CD4-positive, alpha-beta memory T cell (primary cell): ENCODE results near the gene EIF2B4. TPM values are rescaled to one million over a fixed set of nuclear protein-coding genes. Genes with fewer than 3 reads are reported as not detected.

Experiments
- CTCF ChIA-PET: fragments of 350-600 bp; sonication (Branson Sonifier 250); formaldehyde crosslinking; loops from one replicate; lab custom pipeline; 2021; ENCODE audit warnings: inconsistent platforms; ENCODE audit not compliant: partially characterized antibody; lab: Charles Lee
- POLR2A ChIA-PET: fragments of 350-600 bp; sonication (Branson Sonifier 250); formaldehyde crosslinking; loops from one replicate; lab custom pipeline; 2021; ENCODE audit not compliant: partially characterized antibody; lab: Charles Lee
- DNase-seq, 5 donors: peaks; one replicate each; pipeline versions ENCODE4 v3.0.0 to v3.0.0-alpha.2; 2020 to 2022; ENCODE audit warnings: mixed read lengths in 1 of 5
- H3K27ac ChIP-seq: one replicate; pipeline ENCODE4 v1.7.0; 2013; ENCODE audit warnings: low read depth, low read length
- H3K27me3 ChIP-seq: 2 replicates; pipeline ENCODE4 v1.7.0; 2013; ENCODE audit warnings: mild to moderate bottlenecking, low read length, moderate library complexity; ENCODE audit not compliant: insufficient read depth
- H3K36me3 ChIP-seq: 2 replicates; pipeline ENCODE4 v1.7.0; 2013; ENCODE audit warnings: mild to moderate bottlenecking, low read length, moderate library complexity; ENCODE audit not compliant: insufficient read depth
- H3K4me1 ChIP-seq: 2 replicates; pipeline ENCODE4 v1.7.0; 2013; ENCODE audit warnings: mild to moderate bottlenecking, low read length, moderate library complexity; ENCODE audit not compliant: insufficient read depth
- H3K4me3 ChIP-seq, 2 donors: one replicate each; pipeline ENCODE4 v1.7.0; 2013; ENCODE audit warnings: low read length in 2 of 2, mild to moderate bottlenecking in 1 of 2
- H3K9me3 ChIP-seq, 2 donors: one replicate each; pipeline ENCODE4 v1.7.0; 2013; ENCODE audit warnings: low read length in 2 of 2, control low read depth in 1 of 2; ENCODE audit not compliant: control insufficient read depth in 1 of 2
- H3K27ac Mint-ChIP-seq, 7 donors: one replicate each; pipeline ENCODE4 v1.8.0; 2020 to 2021; ENCODE audit warnings: mixed read lengths in 7 of 7, mild to moderate bottlenecking in 6 of 7, inconsistent platforms in 3 of 7, moderate library complexity in 3 of 7
- H3K27me3 Mint-ChIP-seq, 2 donors: one replicate each; pipeline ENCODE4 v1.8.0; 2020 to 2021; ENCODE audit warnings: mixed read lengths in 2 of 2
- H3K36me3 Mint-ChIP-seq, 2 donors: one replicate each; pipeline ENCODE4 v1.8.0; 2020 to 2021; ENCODE audit warnings: mixed read lengths in 2 of 2, inconsistent platforms in 1 of 2, mild to moderate bottlenecking in 1 of 2
- H3K4me1 Mint-ChIP-seq, 4 donors: one replicate each; pipeline ENCODE4 v1.8.0; 2020 to 2021; ENCODE audit warnings: mixed read lengths in 4 of 4, mild to moderate bottlenecking in 1 of 4
- H3K4me3 Mint-ChIP-seq, 8 donors: one replicate each; pipeline ENCODE4 v1.8.0; 2020 to 2021; ENCODE audit warnings: mixed read lengths in 8 of 8, mild to moderate bottlenecking in 7 of 8, moderate library complexity in 6 of 8, inconsistent platforms in 3 of 8
- H3K9me3 Mint-ChIP-seq, 8 donors: one replicate each; pipeline ENCODE4 v1.8.0; 2020 to 2021; ENCODE audit warnings: mixed read lengths in 8 of 8, mild to moderate bottlenecking in 5 of 8, inconsistent platforms in 3 of 8, moderate library complexity in 1 of 8
- intact Hi-C: fragments of 100-400 bp; cut with micrococcal nuclease; formaldehyde crosslinking; loops from one replicate; pipeline ENCODE4 v1.15.1; 2023
- polyA plus RNA-seq, 2 donors: library from polyadenylated mRNA; unstranded; fragments of 300-500 nt; fragmentation: Illumina TruSeq; gene quantifications; one replicate each; pipeline ENCODE4 v1.2.3, GENCODE V29; 2021
- total RNA-seq, 2 experiments: library from RNA; stranded (reverse); gene quantifications; one replicate each; pipeline ENCODE4 v1.2.3, GENCODE V29; 2021

Gene EIF2B4
- total RNA-seq, result 10 to 100 TPM; 48.4 to 56.0 TPM
- polyA plus RNA-seq, result 10 to 100 TPM; 33.4 to 35.1 TPM

GRCh38 chr2:27370026-27370815, at the start of gene EIF2B4, which contains the start of gene SNX17:
EIF2B4 (minus strand) TSS chr2:27370338; CDS start chr2:27370314, 24 bp downstream.
SNX17 (plus strand) TSS chr2:27370616; CDS start chr2:27370744, 128 bp downstream.
- Mint-ChIP-seq H3K9me3 (no peaks in the 10 kb centered on the region), H3K4me1 (peaks cover 28 to 58% (median 41%) of the 10 kb centered on the region in 4 donors), H3K36me3 (peaks cover 33 to 68% of the 10 kb centered on the region in 2 donors), H3K27me3 (no peaks in the 10 kb centered on the region), H3K27ac (peak within 1 kb of the TSS; percentile 89 to 100 (median 98)), H3K4me3 (peak within 1 kb of the TSS; percentile 96 to 100 (median 98))
- Histone ChIP-seq H3K27ac (peak within 1 kb of the TSS; percentile 94), H3K9me3 (no peaks in the 10 kb centered on the region), H3K4me3 (peak within 1 kb of the TSS; percentile 72 to 86), H3K36me3 (peaks cover 54% of the 10 kb centered on the region), H3K4me1 (peaks cover 38% of the 10 kb centered on the region), H3K27me3 (no peaks in the 10 kb centered on the region)
- ChIA-PET CTCF (interaction anchor here (0.8 to 3.3 kb wide), 10 partner anchors 9 to 236 kb away, joined by 3 to 16 read pairs (median 8); partner anchors contain the start of genes GTF3C2, PPM1G, PREB and ZNF513), POLR2A (interaction anchor here (0.7 to 5.5 kb wide), 17 partner anchors 10 to 293 kb away, joined by 3 to 106 read pairs (median 7); partner anchors contain the start of genes CCDC121, GPN1, GTF3C2 and IFT172)
- peak; percentile 99 to 100 (median 99) for DNase-seq
- intact Hi-C loops, result loop anchor here (1.0 to 5.0 kb wide), 11 partner anchors 10 to 312 kb away; partner anchors contain the start of genes ATRAID, GTF3C2, IFT172 and NRBP1

- Histone ChIP-seq H3K36me3 (no peaks in the 10 kb centered on the region), H3K27ac (no peak overlapping the region), H3K4me1 (no peaks in the 10 kb centered on the region), H3K4me3 (no peak overlapping the region), H3K9me3 (no peaks in the 10 kb centered on the region), H3K27me3 (no peaks in the 10 kb centered on the region)
- ChIA-PET POLR2A (no interaction called here), CTCF (no interaction called here)
- peak overlapping the region in 1 of 7 donors; percentile 75 for H3K27ac Mint-ChIP-seq
- no peak for DNase-seq
- intact Hi-C loops, result no loop called here
- no peaks in the 10 kb centered on the region for H3K9me3 Mint-ChIP-seq
- no peaks in the 10 kb centered on the region for H3K36me3 Mint-ChIP-seq
- H3K4me1 Mint-ChIP-seq, result peaks cover 0 to 4% (median 4%) of the 10 kb centered on the region in 4 donors
- no peak overlapping the region for H3K4me3 Mint-ChIP-seq
- H3K27me3 Mint-ChIP-seq, result peaks cover 1 to 2% of the 10 kb centered on the region in 2 donors
Observed at GRCh38 chr2:27416151-27416550, 46.0 kb upstream of the EIF2B4 start.

GRCh38 chr2:27412419-27413152, 42.4 kb upstream of the EIF2B4 start:
- H3K27me3 ChIP-seq, result no peaks in the 10 kb centered on the region
- intact Hi-C loops, result no loop called here
- peaks cover 18% of the 10 kb centered on the region for H3K4me1 ChIP-seq
- Mint-ChIP-seq H3K4me1 (peaks cover 14 to 25% (median 18%) of the 10 kb centered on the region in 4 donors), H3K36me3 (peaks cover 0 to 7% of the 10 kb centered on the region in 2 donors), H3K27ac (peak overlapping the region in 2 of 7 donors; percentile 14 to 62), H3K27me3 (peaks cover 1 to 2% of the 10 kb centered on the region in 2 donors), H3K4me3 (no peak overlapping the region), H3K9me3 (no peaks in the 10 kb centered on the region)
- no peak overlapping the region for H3K27ac ChIP-seq
- CTCF ChIA-PET, result no interaction called here
- no peaks in the 10 kb centered on the region for H3K36me3 ChIP-seq
- no peaks in the 10 kb centered on the region for H3K9me3 ChIP-seq
- no peak for DNase-seq
- POLR2A ChIA-PET, result no interaction called here
- no peak overlapping the region for H3K4me3 ChIP-seq

GRCh38 chr2:27409321-27410073, 39.4 kb upstream of the EIF2B4 start, which contains the start of gene PPM1G:
PPM1G (minus strand) TSS chr2:27409591; CDS start chr2:27409422, 169 bp downstream.
- peaks cover 25 to 47% (median 34%) of the 10 kb centered on the region in 4 donors for H3K4me1 Mint-ChIP-seq
- Histone ChIP-seq H3K27ac (peak within 1 kb of the TSS; percentile 85), H3K27me3 (no peaks in the 10 kb centered on the region), H3K36me3 (no peaks in the 10 kb centered on the region), H3K9me3 (no peaks in the 10 kb centered on the region), H3K4me3 (peak within 1 kb of the TSS; percentile 61 to 92), H3K4me1 (peaks cover 36% of the 10 kb centered on the region)
- ChIA-PET CTCF (interaction anchor here (1.2 to 2.0 kb wide), 4 partner anchors 18 to 39 kb away, joined by 4 to 11 read pairs (median 8); partner anchors contain the start of genes EIF2B4 and SNX17), POLR2A (interaction anchor here (0.8 to 5.0 kb wide), 19 partner anchors 9 to 338 kb away, joined by 3 to 82 read pairs (median 7); partner anchors contain the start of genes CCDC121, EIF2B4, GPN1 and GTF3C2)
- no peaks in the 10 kb centered on the region for H3K9me3 Mint-ChIP-seq
- peak within 1 kb of the TSS; percentile 91 to 99 (median 96) for H3K27ac Mint-ChIP-seq
- H3K36me3 Mint-ChIP-seq, result peaks cover 4 to 10% of the 10 kb centered on the region in 2 donors
- peak; percentile 94 to 95 (median 94) for DNase-seq
- H3K4me3 Mint-ChIP-seq, result peak within 1 kb of the TSS; percentile 87 to 94 (median 90)
- H3K27me3 Mint-ChIP-seq, result peaks cover 1 to 2% of the 10 kb centered on the region in 2 donors
- intact Hi-C loops, result loop anchor here (1.0 to 10.0 kb wide), 6 partner anchors 19 to 195 kb away; partner anchors contain the start of genes ATRAID, CAD, EIF2B4 and GTF3C2

- Histone ChIP-seq H3K27ac (peak overlapping the region; percentile 85), H3K36me3 (no peaks in the 10 kb centered on the region), H3K4me3 (peak overlapping the region; percentile 61 to 92), H3K4me1 (peaks cover 36% of the 10 kb centered on the region), H3K27me3 (no peaks in the 10 kb centered on the region), H3K9me3 (no peaks in the 10 kb centered on the region)
- peak overlapping the region; percentile 81 to 91 (median 87) for H3K4me3 Mint-ChIP-seq
- intact Hi-C loops, result loop anchor here (1.0 to 10.0 kb wide), 6 partner anchors 20 to 194 kb away; partner anchors contain the start of genes ATRAID, CAD, EIF2B4 and GTF3C2
- peak overlapping the region; percentile 77 to 94 (median 90) for H3K27ac Mint-ChIP-seq
- H3K9me3 Mint-ChIP-seq, result no peaks in the 10 kb centered on the region
- H3K27me3 Mint-ChIP-seq, result peaks cover 1 to 2% of the 10 kb centered on the region in 2 donors
- peak in 1 of 5 donors; percentile 7 for DNase-seq
- ChIA-PET POLR2A (interaction anchor here (1.0 to 5.0 kb wide), 16 partner anchors 8 to 337 kb away, joined by 3 to 82 read pairs (median 8); partner anchors contain the start of genes CCDC121, EIF2B4, GPN1 and GTF3C2), CTCF (interaction anchor here (1.8 to 2.0 kb wide), 2 partner anchors 21 to 39 kb away, joined by 10 to 11 read pairs; partner anchors contain the start of genes EIF2B4 and SNX17)
- peaks cover 26 to 49% (median 38%) of the 10 kb centered on the region in 4 donors for H3K4me1 Mint-ChIP-seq
- H3K36me3 Mint-ChIP-seq, result peaks cover 4 to 10% of the 10 kb centered on the region in 2 donors
Observed at GRCh38 chr2:27408601-27409320, 38.6 kb upstream of the EIF2B4 start.
